Upper lobe of left lung (tissue), 4 donors: ENCODE data around the gene APOE.

Experiments used
- EP300 ChIP-seq, 4 donors: sonication (generic); formaldehyde crosslinking; IDR thresholded peaks; one replicate each; pipeline ENCODE4 v1.5.1; 2017; ENCODE audit warnings: antibody characterized with exemption in 4 of 4, control low read depth in 2 of 4
- POLR2A ChIP-seq, 4 donors: fragments of 450-650 bp; IDR thresholded peaks; one replicate each; pipeline ENCODE4 v1.5.1; 2016 to 2017; ENCODE audit warnings: antibody characterized with exemption in 4 of 4, mild to moderate bottlenecking in 2 of 4
- POLR2AphosphoS5 ChIP-seq, 2 donors: sonication (generic); formaldehyde crosslinking; IDR thresholded peaks; one replicate each; pipeline ENCODE4 v1.5.1; 2017; ENCODE audit warnings: antibody characterized with exemption in 2 of 2
- TF ChIP-seq, protein P1 (sequence below), 6 experiments: fragments of 450-650 bp in 4 of 6; fragments of 200-600 bp in 2 of 6; sonication (generic) in 2 of 6; IDR thresholded peaks; one replicate each; pipeline ENCODE4 v1.5.1; 2016 to 2019; ENCODE audit warnings: antibody characterized with exemption in 6 of 6

GRCh38 chr19:44889830-44890365 is 15.7 kb upstream of the APOE start:
- TF ChIP-seq, protein P1, sequence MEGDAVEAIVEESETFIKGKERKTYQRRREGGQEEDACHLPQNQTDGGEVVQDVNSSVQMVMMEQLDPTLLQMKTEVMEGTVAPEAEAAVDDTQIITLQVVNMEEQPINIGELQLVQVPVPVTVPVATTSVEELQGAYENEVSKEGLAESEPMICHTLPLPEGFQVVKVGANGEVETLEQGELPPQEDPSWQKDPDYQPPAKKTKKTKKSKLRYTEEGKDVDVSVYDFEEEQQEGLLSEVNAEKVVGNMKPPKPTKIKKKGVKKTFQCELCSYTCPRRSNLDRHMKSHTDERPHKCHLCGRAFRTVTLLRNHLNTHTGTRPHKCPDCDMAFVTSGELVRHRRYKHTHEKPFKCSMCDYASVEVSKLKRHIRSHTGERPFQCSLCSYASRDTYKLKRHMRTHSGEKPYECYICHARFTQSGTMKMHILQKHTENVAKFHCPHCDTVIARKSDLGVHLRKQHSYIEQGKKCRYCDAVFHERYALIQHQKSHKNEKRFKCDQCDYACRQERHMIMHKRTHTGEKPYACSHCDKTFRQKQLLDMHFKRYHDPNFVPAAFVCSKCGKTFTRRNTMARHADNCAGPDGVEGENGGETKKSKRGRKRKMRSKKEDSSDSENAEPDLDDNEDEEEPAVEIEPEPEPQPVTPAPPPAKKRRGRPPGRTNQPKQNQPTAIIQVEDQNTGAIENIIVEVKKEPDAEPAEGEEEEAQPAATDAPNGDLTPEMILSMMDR (IDR thresholded peaks at IDR 0.05), result no peak
- TF ChIP-seq POLR2AphosphoS5 (IDR thresholded peaks at IDR 0.05) (no peak), POLR2A (IDR thresholded peaks at IDR 0.05) (no peak), EP300 (IDR thresholded peaks at IDR 0.05) (no peak)
